ENCODE data around the gene PLEKHA7. TPM values are rescaled to one million over a fixed set of nuclear protein-coding genes. Genes with fewer than 3 reads are reported as not detected.

Gene PLEKHA7
- total and polyA plus RNA-seq, 2 of the 13 experiments (the other 11 are each of a cell fraction or from before 2014, with no cell fraction given) = 17.5 to 18.7 TPM

GRCh38 chr11:16912692-16913111 lies 101.5 kb downstream of the PLEKHA7 start:
- H4K20me1 ChIP-seq (ENCODE audit: insufficient read depth, low read length) = no peaks in the 10 kb centered on the region
- DNase-seq (ENCODE audit: low spot score) (no peak), ATAC-seq (peak; percentile 32; the same call in 1 of the 3 replicates), FAIRE-seq (no peak)
- WGBS (ENCODE audit: low lambda C conversion rate) = 95% methylated on average over 2 of the region's 3 CpGs
- H3K9ac ChIP-seq (ENCODE audit: insufficient read depth, low read depth, low read length) = no peak overlapping the region
- ChIA-PET CTCF (ENCODE audit: low intra/inter-chr PET ratio, low total read pairs) (no interaction called here), POLR2A (no interaction called here)
- BruUV-seq (replicated peaks) = no TSS peak
- intact Hi-C loops (cut with micrococcal nuclease; ENCODE audit: unreplicated experiment) (no loop called here), in situ Hi-C loops (cut with HindIII; ENCODE audit: extremely low pct_ligation_motif_present, low pct_unique_long_range_greater_than_20kb) (no loop called here)
- no peaks in the 10 kb centered on the region for H3K79me2 ChIP-seq (ENCODE audit: insufficient read depth, low read length)
- no peak for TF ChIP-seq POGK (CRISPR knock-in tag; conservative IDR thresholded peaks at IDR 0.05)
- no peak for TF ChIP-seq ISX (CRISPR knock-in tag; conservative IDR thresholded peaks at IDR 0.05)
- no peak for TF ChIP-seq ZNF282 (IDR thresholded peaks at IDR 0.05; ENCODE audit: partially characterized antibody)
- no peak for TF ChIP-seq SMARCC2 (IDR thresholded peaks at IDR 0.05)
- no peak for TF ChIP-seq ZNF615 (CRISPR knock-in tag; IDR thresholded peaks at IDR 0.05; ENCODE audit: borderline replicate concordance)
- TF ChIP-seq SOX13 (IDR thresholded peaks at IDR 0.05) = no peak
- no peak for TF ChIP-seq SOX13 (CRISPR knock-in tag; conservative IDR thresholded peaks at IDR 0.05 in 1 of 2, IDR thresholded peaks at IDR 0.05 in 1 of 2)
- no peak for TF ChIP-seq SCMH1 (CRISPR knock-in tag; IDR thresholded peaks at IDR 0.05; ENCODE audit: borderline replicate concordance)
- no peak for TF ChIP-seq NAIF1 (CRISPR knock-in tag; IDR thresholded peaks at IDR 0.05; ENCODE audit: borderline replicate concordance)
- no peak for TF ChIP-seq ZNF569 (CRISPR knock-in tag; IDR thresholded peaks at IDR 0.05; ENCODE audit: borderline replicate concordance)
- no peak for TF ChIP-seq ZNF136 (CRISPR knock-in tag; IDR thresholded peaks at IDR 0.05; ENCODE audit: low read depth)
- TF ChIP-seq ZNF362 (CRISPR knock-in tag; IDR thresholded peaks at IDR 0.05; ENCODE audit: borderline replicate concordance) = no peak
- no peak for TF ChIP-seq FUBP1 (CRISPR knock-in tag; IDR thresholded peaks at IDR 0.05; ENCODE audit: borderline replicate concordance)
- no peak for TF ChIP-seq ZNF292 (CRISPR knock-in tag; IDR thresholded peaks at IDR 0.05; ENCODE audit: borderline replicate concordance, low read depth)
- TF ChIP-seq XBP1 (CRISPR knock-in tag; IDR thresholded peaks at IDR 0.05) = no peak
- no peak for TF ChIP-seq CBX1 (IDR thresholded peaks at IDR 0.05; ENCODE audit: low read depth)
- no peak for TF ChIP-seq REXO4 (CRISPR knock-in tag; IDR thresholded peaks at IDR 0.05; ENCODE audit: borderline replicate concordance)
- H3K4me1 ChIP-seq (ENCODE audit: insufficient read depth, low read length) = peaks cover 8% of the 10 kb centered on the region; the same call in 1 of the 2 replicates
- no peaks in the 10 kb centered on the region for H3K27me3 ChIP-seq (ENCODE audit: control insufficient read depth in 1 of 2, insufficient read depth in 2 of 2, low read length in 2 of 2)
- no peaks in the 10 kb centered on the region; a peak in 1 of 5 replicates for H3K36me3 ChIP-seq (replicated peaks in 1 of 2; ENCODE audit: control insufficient read depth in 1 of 2, insufficient read depth in 2 of 2, low read length in 2 of 2)
- no peak overlapping the region for H2AFZ ChIP-seq (ENCODE audit: low read length)
- no peaks in the 10 kb centered on the region for H3K9me3 ChIP-seq (ENCODE audit: low read length)
- H3K4me2 ChIP-seq (ENCODE audit: low read depth, low read length) = no peak overlapping the region
- H3K27ac ChIP-seq (ENCODE audit: extremely low read length, insufficient read depth, low read length) = no peak overlapping the region
- H3K4me3 ChIP-seq (replicated peaks in 1 of 3; ENCODE audit: insufficient read depth in 1 of 3, low read depth in 2 of 3, low read length in 3 of 3) = no peak overlapping the region
